ENCODE measurements around the gene RAB9A.
"Not testable (repeated sequence)": the region's sequence is repeated elsewhere in the genome, so short reads cannot be mapped to it uniquely, and the experiment has no call there.

The RAB9A gene

DNA sequence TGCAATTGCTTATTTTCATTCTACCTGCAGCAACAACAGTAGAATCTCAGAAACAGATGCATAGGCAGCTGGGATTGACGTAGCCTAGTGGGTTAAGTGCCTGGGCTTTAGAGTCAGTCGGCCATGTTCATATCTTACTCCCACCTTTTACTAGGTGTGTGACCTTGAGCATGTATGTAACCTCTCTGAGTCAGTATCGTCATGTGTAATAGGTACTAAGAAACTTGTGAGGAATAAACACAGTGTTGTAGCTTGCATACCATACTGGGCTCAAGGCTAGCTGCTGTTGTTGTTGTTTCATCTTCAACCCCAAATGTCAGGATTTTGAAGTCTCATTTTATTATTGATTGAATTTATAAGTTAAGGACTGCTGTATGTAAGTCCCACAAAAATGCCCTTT, 14.2 kb downstream of the RAB9A start:
- no peak for DNase-seq

DNA sequence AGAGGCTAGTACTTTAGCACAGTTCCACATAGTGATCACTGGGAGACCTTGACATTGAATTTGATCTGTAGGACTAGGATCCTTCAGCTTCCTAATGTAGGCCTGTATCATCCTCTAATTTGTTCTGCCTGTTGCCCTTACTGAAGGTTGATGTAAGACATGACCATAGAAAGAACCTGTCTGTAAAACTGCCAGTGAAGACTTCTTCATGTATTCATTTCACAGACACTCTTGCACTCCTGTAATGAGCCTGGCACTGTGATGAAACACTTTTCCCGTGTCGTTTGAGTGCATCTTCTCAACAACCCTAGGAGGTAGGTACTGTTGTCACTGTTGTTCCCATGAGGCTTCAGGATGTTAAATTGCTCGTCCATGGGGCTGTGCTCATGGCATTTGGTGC, 14.7 kb downstream of the RAB9A start:
- DNase-seq = no peak

DNA sequence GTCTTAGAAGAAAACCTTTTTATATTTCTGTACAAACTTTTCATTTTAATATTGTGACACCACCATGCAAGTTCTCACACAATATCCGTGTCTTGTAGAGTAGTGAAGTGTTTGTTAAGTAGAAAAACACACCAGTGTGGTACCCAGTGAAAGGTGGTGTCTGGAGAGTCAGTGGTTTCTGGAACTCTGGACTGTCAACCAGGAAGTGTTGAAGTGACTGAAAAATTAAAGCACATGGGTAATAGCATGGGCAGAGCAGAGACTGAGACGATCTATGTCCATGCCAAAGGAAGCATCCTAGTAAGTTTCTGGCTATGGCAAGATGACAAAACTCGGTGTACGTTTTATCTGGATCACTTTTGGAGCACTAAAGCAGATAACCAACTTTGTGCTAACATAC, 22.2 kb downstream of the RAB9A start:
- DNase-seq = no peak

DNA sequence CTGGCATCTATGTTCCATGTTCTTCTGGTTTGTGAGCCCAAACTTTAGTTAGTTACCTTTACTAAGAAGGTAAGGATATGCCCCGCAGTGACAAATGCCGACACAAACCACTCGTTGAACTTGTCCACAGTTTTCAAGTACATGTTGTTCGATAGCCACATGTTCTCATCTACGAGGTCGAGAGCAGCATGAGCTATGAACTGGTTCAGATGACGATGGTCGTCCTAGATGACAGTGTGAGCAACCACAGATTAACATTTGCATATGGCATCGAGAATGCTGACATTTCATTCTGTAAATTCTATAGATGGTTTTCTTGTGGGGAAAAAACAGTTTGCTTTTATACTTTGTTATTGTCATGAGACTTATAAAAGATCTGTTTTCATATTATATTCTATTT, 27.5 kb downstream of the RAB9A start:
- no peak for DNase-seq

DNA sequence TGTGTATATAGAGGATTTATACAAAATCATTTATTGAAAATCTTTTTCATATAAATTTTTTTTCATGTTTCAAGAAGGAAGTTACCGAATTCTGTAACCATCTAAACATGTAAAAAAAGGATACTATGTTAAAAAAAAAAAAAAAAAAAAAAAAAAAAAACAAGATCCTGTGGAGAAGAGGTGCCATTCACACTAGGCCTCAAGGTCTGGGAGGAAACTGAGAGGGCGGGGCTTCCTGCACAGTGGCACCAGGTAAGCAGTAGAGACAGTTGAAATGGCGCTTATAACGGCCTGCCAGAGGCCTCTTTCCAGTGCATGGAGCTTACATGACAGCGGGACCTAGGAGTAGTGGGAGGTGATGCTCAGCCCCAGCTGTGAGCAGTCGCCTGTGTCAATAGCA, 28.0 kb downstream of the RAB9A start:
- no peak for DNase-seq

DNA sequence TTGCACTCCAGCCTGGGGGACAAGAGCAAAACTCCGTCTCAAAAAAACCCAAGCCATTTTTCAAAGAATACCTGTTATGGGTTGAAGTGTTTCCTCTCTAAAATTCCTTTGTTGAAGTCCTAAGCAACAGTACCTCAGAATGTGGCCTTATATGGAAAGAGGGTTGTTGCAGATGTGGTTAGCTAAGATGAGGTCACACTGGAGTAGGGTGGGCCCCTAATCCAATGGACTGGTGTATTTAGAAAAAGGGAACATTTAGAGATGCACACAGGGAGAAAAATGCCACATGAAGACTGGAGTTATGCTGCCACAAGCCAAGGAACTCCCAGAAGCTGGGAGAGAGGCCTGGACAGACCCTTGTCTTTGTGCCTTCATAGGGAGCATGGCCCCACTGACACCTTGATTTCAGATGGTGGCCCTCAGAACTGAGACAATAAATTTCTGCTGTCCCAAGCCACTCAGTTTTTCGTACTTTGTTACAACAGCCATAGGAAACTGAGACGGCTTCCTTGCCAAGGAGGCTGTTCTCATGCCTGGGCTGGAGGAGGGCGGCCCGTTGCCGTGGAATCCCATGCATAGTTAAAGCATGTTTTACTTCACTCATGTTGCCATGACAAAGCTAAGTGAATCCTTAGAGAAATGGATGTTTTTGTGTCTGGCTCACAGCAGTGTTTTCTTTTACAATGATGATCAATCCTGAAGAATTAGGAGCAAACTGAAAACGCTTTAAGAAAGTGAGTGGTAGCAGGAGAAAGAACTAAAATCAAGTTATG, 29.0 kb downstream of the RAB9A start:
- DNase-seq = no peak

DNA sequence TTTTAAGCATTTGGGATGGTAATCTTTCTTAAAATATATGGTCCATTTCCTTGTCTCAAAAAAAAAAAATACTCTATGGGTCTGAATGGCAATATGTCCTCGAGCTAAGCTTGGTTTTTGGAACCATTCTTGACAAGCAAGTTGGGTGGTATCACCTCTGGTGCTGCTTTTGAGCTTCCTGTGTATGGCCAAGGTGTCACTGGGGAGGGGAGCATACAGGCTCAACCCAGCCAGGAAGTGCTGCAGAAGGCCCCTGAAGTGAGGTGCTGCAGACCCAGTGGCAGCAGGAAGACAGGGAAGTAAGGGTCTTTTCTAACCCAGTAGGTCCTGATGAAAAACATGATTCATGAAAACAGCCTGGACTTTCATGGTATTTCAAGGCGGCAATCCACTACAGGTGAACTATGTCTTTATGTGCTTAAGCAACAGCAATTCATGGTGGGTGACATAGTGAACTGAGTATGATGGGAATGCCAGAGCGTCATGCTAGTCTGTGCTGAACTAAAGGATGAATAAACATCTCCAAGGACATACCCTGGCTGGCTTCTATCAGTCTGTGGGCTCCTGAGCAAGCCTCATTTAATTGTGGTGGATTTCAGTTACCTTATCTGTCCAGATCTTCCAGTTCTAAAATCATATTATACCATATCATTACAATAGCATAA, 30.4 kb downstream of the RAB9A start:
- DNase-seq = no peak

DNA sequence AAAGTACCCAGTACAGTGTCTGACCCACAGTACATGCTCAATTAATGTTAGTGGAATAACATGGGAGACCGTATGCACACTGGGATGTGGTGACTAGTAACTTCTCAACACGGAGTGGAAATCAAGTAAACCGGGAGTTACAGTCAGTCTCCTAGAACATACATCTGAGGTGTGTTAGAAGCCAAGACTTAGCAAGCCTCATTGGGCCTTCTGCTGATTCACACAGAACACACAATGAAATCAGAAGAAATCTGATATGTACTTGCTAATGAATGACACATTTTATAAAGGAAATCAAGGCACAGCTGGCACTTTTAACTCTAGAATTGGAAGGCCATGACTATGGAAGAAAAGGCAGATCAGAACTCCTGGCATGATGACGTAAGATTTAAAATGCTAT, 32.4 kb downstream of the RAB9A start:
- DNase-seq = no peak

DNA sequence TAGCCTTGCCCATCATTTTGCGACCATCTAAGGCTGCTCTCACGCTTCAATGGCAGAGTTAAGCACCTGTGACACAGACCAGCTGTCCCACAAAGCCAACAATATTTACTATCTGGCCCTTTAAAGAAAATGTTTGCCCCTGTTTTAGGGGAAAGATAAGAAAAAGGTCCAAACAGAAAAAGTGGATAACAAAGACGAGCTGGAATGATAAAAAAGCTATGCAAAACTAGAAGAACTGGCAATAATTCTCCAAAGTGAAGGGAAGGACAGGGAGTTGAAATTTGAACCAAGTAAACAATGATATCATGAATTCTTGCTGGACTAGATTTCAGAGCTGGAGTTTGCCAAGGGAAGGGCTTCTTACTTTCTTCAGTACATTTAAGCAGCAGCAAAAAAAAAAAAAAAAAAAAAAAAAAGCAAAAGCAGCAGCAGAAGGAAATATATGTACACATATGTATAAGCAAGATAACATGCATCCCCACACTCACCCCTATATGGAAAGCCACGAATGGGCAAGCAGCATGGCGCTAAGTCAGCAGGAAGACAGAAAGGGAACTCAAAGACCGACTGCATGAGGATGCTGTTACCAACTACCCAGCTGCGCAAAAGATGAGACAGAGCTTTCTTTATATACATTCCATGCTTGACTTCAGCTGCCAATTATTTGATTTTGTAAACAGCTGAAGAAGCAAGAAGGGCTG, 33.0 kb downstream of the RAB9A start:
- no peak for DNase-seq

DNA sequence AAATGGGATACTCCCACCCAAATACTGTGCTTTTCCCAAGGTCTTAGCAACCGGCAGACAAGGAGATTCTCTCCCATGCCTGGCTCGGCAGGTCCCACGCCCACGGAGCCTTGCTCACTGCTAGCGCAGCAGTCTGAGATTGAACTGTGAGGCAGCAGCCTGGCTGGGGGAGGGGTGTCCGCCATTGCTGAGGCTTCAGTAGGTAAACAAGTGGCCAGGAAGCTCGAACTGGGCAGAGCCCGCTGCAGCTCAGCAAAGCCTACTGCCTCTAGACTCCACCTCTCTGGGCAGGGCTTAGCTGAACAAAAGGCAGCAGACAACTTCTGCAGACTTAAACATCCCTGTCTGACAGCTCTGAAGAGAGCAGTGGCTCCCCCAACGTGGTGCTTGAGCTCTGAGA, 36.0 kb downstream of the RAB9A start:
- not testable (repeated sequence) for DNase-seq

DNA sequence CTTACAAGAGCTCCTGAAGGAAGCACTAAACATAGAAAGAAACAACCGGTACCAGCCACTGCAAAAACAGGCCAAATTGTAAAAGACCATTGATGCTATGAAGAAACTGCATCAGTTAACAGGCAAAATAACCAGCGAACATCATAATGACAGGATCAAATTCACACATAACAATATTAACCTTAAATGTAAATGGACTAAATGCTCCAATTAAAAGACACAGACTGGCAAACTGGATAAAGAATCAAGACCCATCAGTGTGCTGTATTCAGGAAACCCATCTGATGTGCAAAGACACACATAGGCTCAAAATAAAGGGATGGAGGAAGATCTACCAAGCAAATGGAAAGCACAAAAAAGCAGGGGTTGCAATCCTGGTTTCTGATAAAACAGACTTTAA, 37.7 kb downstream of the RAB9A start:
- DNase-seq = not testable (repeated sequence)

DNA sequence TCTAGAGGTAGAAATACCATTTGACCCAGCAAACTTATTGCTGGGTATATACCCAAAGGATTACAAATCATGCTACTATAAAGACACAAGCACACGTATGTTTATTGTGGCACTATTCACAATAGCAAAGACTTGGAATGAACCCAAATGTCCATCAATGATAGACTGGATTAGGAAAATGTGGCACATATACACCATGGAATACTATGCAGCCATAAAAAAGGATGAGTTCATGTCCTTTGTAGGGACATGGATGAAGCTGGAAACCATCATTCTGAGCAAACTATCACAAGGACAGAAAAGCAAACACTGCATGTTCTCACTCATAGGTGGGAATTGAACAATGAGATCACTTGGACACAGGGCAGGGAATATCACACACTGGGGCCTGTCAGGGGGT, 41.6 kb downstream of the RAB9A start:
- not testable (repeated sequence) for DNase-seq

DNA sequence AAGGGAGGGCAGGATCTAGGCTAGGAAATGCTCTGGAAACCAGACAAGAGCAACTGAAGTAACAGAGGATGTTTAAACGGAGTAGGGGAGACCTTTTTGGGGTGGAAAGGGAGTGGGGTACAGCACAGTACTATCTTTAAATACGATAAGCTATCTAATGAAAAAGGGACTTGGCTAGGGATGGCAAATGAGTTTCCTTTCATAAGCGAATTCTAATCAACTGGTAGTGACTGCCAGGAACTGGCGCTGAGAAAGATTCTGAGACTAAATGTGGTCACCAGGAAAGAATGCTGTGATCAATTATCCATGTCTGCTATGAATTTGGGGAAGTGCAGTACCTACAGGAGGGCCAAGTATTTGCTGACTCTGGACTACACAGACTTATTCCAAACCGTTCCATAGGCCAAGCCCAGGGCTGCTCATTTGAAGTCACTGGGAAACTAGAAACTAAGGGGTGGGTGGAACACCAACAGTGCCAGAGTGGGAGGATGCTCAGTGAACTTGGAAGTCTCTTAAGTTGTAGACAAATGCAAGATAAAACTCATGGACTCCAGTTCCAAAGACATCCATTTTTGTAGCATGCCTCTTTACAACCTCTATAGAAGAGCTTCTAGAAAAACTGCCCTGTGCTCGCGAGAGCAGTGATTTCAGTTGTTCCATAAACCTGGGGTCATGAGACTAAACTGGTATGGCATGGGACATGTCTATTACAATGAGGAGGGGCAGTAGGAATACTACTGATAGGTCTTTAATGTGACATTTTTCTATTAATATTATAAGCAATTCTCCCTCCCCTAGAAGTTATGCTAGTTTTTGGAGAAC, 43.5 kb downstream of the RAB9A start:
- no peak for DNase-seq

DNA sequence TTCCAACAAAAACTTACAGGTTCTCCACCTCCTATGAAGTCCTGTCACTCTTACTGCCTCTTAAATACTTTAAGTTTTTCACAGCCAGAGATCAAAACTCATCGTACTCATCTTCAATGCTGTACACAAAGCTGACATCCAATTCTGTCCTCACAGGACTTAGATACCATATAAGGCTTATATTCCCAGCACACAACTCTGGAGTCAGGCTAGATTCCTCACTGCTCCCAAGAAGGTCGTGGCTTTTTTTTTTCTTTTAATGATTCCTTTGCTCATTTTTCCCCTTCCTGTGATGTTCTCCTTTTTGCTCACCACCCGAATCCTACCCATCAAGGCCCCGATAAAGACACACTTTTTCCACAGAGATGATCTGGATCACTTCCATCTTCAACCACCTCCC, 44.6 kb downstream of the RAB9A start:
- DNase-seq = no peak

DNA sequence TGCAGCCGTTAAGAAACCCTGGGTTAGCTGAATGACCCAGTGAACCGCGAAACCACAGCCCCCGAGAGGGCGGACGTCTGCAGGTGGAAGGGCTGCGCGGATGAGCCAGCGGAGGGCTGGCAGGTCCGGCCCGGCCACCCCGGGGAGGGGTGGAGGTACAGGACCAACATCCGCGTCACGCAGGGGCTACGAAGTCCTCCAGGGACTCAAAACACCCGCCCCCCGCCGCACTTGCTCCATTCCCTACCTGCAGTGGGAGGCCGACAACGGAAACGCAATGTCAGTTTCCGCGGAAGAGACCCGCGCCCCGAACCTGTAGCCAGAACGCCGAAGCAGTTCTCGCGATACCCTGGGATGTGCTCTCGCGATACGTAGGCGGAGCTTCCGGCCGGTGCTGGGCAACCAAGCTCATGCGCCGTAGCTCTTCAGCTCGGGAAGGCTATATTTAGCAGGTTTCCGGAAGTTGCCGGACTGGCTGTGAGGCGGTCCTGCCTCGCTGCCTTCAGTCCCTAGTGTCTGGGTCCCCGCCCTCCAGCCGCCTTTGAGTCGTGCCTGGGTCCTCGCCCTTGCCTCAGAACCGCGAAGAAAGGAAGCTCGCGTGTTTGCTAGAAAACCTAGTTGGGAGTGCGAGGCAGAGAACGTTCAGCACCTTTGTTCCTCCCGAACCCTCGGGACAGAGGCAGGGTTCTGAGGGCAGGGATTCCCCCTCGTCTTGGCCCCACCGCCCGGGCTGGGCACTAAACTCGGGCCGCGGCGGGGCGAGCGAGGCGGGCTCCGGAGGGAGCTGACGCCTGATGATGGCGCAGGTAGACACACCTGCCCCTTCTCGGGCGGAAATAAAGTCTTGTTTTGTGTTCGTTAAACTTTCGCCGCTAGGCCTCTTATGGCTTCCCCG, 45.6 kb downstream of the RAB9A start, which contains the start of the genes OFD1 and TRAPPC2:
Gene OFD1, plus strand, starts transcription at position 471 of the 895 bp plus-strand sequence. Its CDS starts 324 bp downstream, at position 795.
Gene TRAPPC2, minus strand, starts transcription at position 343 of the 895 bp plus-strand sequence. CDS start 14,657 bp downstream, outside the sequence.
- DNase-seq = peak; percentile 85

DNA sequence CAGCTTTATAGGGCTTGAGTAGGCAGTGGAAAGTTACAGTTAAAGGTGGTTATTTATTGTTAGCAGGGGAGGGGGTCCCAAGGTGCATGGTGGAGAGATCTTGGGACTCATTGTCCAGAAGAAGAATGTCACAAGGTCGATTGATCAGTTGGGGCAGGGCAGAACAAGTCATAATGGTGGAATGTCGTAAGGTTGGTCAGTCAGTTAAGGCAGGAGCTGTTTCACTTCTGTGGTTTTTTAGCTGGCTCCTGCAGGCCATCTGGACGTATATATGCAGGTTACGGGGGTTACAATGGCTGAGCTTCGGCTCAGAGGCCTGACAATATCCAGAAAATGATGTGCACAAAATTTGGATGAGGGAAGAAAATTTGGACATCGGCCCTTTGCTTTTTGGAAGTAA, 52.8 kb downstream of the RAB9A start:
- DNase-seq = no peak

DNA sequence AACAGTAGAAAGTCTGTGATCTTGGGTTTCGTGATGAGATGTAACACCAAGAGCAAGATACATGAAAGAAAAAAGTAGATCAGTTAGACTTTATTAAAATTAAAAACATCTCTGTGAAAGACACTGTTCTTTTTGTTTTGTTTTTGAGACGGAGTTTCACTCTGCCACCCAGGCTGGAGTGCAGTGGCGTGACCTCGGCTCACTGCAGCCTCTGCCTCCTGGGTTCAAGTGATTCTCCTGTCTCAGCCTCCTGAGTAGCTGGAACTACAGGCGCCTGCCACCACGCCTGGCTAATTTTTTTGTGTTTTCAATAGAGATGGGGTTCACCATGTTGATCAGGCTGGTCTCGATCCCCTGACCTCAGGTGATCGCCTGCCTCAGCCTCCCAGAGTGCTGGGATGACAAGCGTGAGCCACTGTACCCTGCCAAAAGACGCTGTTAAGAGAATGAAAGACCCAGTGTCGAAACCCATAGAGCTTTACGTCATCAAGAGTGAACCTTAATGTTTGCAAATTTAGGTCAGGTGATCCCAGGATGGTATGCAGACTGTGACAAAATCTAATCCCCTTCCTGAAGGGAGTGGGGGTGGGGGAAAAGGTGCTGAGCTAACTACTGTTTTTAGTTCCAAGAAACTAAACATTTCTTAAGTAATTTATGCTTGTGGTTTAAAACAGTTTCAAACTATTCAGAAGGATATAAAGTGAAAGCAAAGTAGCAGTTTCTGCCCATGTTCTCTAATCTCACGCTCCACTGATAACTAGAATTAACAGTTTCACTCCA, 53.7 kb downstream of the RAB9A start:
- no peak for DNase-seq

DNA sequence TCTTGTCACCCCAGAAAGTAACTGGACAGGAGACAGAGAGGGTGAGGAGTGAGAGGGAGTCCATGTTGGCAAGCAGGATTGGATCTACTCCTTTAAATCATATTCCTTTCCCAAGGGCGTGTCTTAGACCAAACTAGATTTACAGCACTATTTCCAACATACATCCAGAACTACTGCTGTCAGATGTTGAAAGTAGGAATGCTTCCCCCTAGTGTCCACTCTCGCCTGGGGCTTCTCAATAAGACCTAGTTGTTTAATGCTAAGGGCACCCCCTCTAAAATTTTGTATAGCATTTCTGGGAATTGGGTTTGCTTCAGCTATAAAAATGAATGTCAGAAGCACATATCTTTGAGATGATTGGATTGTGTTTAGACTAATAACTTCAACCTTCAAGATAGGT, 58.9 kb downstream of the RAB9A start:
- DNase-seq = no peak

DNA sequence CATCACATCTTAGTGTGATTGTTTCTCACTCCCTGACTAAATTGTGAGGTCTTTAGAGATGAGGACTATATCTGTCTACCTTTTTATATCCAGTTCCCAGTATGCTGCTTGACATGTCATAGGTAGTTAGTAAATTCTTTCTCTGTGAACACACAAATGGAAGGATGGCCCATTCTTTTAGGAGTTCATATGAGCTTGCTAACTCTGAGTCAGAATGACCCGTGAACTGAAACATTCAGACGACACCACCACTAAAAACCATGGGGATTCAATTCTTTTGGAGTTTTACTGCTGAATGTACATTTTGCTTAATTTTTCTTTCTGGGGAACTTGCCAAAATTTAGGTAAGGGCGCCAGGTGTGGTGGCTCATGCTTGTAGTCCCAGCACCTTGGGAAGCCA, 59.6 kb downstream of the RAB9A start:
- no peak for DNase-seq

DNA sequence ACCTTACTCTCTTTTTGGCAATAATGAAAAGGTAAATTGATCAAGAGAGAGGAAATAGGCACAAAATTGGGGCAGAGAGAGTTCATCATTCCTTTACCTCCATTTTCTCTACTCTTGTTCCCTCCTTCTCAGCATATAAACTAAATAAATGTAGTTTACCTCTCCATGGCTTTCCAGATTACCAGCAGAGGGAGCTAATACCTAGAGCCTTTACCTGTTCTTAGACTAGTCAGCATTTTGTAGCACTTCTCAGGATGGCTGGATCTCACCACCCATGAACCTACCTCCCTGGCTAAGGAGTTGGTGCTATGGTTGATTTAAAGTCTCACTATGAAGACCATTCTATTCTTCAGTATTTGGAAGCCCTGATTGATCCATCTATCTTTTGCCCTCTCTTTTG, 61.3 kb downstream of the RAB9A start:
- DNase-seq = peak; percentile 35

DNA sequence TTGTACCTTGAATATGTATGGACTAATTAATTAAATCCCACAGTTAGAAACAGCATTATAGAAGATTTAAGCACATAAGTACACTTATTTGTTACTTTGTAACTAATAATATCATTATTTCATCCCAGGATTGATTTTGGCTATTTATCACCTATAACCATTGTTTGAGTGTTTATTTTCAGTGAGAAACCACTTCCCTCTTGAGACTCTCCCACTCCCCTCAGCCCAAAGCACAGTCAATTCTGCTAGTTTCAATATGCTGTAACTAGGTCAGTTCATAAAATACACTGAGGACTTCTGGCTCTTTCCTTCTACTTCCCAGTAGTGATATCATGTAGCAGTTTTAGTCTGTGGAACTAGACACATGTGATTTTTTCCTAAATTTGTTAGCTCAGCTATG, 61.9 kb downstream of the RAB9A start:
- no peak for DNase-seq
